NCI-H69 (cell line): ENCODE measurements around the gene CCDC88A.
"Not testable (repeated sequence)": the region's sequence is repeated elsewhere in the genome, so short reads cannot be mapped to it uniquely, and the experiment has no call there.

ENCODE experiments used
- DNase-seq: peaks from one replicate; lab custom pipeline; 2025; lab: John Stamatoyannopoulos, UW

The CCDC88A gene

GRCh38 chr2:55419679-55420438, at the start of gene CCDC88A:
CCDC88A (minus strand) TSS chr2:55419856; CDS start chr2:55419079, 777 bp downstream.
- peak; percentile 96 for DNase-seq

- DNase-seq: no peak
These were observed 42.0 kb upstream of the CCDC88A start for GRCh38 chr2:55461679-55462078.

GRCh38 chr2:55460562-55460961, 40.9 kb upstream of the CCDC88A start:
- DNase-seq: no peak

GRCh38 chr2:55459714-55460274, 40.1 kb upstream of the CCDC88A start:
- no peak for DNase-seq

- DNase-seq: no peak
These were observed 39.6 kb upstream of the CCDC88A start for GRCh38 chr2:55459279-55459678.

GRCh38 chr2:55454121-55454520, 34.5 kb upstream of the CCDC88A start:
- no peak for DNase-seq

GRCh38 chr2:55452879-55453278, 33.2 kb upstream of the CCDC88A start:
- peak; percentile 42 for DNase-seq

GRCh38 chr2:55451699-55452098, 32.0 kb upstream of the CCDC88A start:
- DNase-seq: peak; percentile 49

GRCh38 chr2:55450014-55450413, 30.4 kb upstream of the CCDC88A start:
- DNase-seq: not testable (repeated sequence)

- DNase-seq: not testable (repeated sequence)
These were observed 22.5 kb upstream of the CCDC88A start for GRCh38 chr2:55442045-55442760.

- DNase-seq: no peak
These were observed 21.7 kb upstream of the CCDC88A start for GRCh38 chr2:55441280-55441892.

GRCh38 chr2:55439101-55439397, 19.4 kb upstream of the CCDC88A start:
- DNase-seq: no peak

- DNase-seq: no peak
These were observed 18.9 kb upstream of the CCDC88A start for GRCh38 chr2:55438391-55439100.

GRCh38 chr2:55437515-55438390, 18.1 kb upstream of the CCDC88A start:
- DNase-seq: no peak

GRCh38 chr2:55431982-55432627, 12.4 kb upstream of the CCDC88A start:
- peak; percentile 7 for DNase-seq

GRCh38 chr2:55430211-55430975, 10.7 kb upstream of the CCDC88A start:
- DNase-seq: peak; percentile 72

- DNase-seq: no peak
These were observed 8.6 kb upstream of the CCDC88A start for GRCh38 chr2:55428258-55428657.

- DNase-seq: no peak
These were observed 5.8 kb upstream of the CCDC88A start for GRCh38 chr2:55425431-55425831.

GRCh38 chr2:55422876-55423665, 3.4 kb upstream of the CCDC88A start:
- no peak for DNase-seq
